Stimulated activated CD4-positive, alpha-beta T cell treated with anti-CD3 and anti-CD28 coated beads, Interleukin-4, amount 100 ng/mL, for 48 hours (primary cell): ENCODE measurements around the gene DLAT.
"Not testable (repeated sequence)": the region's sequence is repeated elsewhere in the genome, so short reads cannot be mapped to it uniquely, and the experiment has no call there.

Experiments used
- DNase-seq, 2 donors: peaks; one replicate each; pipeline ENCODE4 v3.0.0-alpha.2; 2020; ENCODE audit warnings: low read depth in 2 of 2

The DLAT gene

DNA sequence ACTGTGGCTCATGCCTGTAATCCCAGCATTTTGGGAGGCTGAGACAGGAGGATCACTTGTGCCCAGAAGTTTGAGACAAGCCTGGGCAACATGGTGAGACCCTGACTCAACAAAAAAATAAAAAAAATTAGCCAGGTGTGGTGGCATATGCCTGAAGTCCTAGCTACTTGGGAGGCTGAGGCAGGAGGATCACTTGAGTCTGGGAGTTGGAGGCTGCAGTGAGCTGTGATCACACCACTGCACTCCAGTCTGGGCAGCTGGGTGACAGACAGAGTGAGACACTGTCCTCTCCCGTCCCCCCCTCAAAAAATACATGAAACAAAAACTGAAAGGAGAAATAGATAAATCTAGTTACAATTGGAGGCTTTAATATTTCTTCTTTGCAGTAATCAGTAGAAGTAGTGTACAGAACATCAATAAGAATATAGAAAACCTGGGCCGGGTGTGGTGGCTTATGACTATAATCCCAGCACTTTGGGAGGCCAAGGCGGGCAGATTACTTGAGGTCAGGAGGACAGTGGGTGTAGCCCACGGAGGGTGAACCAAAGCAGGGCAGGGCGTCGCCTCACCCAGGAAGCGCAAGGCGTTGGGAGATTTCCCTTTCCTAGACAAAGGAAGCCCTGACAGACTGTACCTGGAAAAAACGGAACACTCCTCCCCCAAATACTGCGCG lies 19.6 kb upstream of the DLAT start:
- no peak for DNase-seq

DNA sequence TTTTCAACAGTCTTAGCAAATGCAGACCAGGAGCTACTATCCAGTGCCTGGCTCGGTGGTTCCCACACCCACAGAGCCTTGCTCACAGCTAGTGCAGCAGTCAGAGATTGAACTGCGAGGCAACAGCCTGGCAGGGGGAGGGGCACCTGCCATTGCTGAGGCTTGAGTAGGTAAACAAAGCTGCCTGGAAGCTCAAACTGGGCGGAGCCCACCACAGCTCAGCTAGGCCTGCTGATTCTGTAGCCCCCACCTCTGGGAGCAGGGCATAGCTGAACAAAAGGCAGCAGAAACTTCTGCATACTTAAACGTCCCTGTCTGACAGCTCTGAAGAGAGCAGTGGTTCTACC lies 19.1 kb upstream of the DLAT start:
- DNase-seq, result not testable (repeated sequence)

DNA sequence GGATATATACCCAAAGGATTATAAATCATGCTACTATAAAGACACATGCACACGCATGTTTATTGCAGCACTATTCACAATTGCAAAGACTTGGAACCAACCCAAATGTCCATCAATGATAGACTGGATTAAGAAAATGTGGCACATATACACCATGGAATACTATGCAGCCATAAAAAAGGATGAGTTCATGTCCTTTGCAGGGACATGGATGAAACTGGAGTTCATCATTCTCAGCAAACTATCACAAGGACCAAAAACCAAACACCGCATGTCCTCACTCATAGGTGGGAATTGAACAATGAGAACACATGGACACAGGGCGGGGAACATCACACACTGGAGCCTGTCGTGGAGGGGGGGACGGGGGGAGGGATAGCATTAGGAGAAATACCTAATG lies 13.8 kb upstream of the DLAT start:
- DNase-seq, result not testable (repeated sequence)

DNA sequence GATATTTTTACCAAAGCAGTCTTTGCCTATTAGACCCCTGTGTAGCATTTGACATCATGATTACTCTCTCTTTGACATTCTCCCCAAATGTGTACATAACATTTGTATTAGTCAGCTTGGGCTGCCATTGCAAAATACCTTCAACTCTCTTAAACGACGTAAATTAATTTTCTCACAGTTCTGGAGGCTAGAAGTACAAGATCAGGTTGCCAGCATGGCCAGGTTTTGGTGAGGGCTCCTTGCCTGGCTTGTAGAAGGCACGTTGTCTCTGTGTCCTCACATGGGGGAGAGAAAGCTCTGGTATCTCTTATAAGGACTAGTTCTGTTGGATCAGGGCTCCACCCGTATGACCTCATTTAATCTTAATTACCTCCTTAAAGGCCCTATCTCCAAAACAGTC lies 12.3 kb upstream of the DLAT start:
- DNase-seq, result no peak

- DNase-seq, result no peak
Measured at GRCh38 chr11:112013497-112014164, 11.6 kb upstream of the DLAT start.

DNA sequence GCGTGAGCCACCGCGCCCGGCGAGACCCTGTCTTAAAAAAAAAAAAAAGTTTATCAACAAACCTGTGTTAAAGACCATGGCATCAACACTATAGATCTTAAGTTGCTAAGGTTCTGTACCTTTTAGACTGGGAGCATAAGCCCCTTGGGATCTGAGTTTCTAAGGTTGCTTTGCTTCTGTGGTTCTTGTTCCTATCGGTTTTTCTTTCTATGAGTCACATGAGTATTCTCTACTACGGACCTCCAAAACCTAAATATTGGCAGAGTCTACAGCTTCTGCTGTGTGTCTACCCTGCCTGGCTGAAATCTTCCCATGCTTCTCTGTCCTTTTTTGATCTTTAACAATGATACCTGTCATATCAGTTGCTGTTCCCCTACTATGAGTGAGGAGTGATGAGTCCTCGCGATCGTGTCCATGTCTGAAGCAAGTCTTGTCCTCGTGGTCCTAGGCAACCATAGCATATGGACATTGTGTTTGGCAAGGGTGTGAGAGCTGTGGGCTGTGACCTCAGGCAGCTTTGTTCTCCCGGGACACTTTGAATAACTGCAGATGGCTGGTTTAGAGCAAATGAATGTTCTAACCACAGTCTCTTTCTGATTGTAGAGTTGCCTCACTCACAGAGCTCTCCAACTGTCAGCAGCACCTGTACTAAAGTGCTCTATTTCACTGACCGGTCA lies 9.0 kb upstream of the DLAT start:
- no peak for DNase-seq

DNA sequence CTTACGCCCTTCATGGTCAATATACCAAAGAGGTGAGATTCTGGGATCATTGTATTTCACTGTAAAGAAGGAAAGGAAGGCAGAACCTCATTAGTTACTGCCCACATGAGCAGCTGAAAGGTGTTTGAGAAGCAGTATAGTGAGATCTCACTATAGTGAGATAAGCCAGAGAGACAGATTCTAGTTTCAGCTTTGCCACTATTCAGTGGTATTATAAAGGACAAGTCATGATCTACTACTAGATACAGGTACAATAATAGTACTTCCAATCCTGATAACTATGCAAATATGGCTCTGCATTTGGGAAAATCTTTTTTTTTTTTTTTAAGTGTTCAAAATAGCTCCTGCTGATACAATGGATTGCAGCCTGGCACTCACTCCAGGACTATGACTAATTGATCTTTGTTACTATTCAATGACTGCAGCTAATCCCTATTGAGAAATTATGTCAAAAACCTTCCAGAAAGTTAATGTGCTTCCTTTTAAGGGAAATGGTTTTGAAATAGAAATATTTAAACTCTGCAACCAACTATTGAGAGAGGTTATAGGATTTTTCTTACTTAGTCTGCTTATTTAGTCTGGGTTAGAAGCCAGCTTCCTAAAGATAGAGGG lies 8.3 kb upstream of the DLAT start:
- DNase-seq, result no peak

GRCh38 chr11:112017538-112017937 lies 7.7 kb upstream of the DLAT start:
- no peak for DNase-seq

GRCh38 chr11:112019066-112019465 lies 6.1 kb upstream of the DLAT start:
- DNase-seq, result no peak

- no peak for DNase-seq
Measured at GRCh38 chr11:112023104-112023503, 2.1 kb upstream of the DLAT start.

GRCh38 chr11:112024178-112024772 lies 933 bp upstream of the DLAT start:
- no peak for DNase-seq

DNA sequence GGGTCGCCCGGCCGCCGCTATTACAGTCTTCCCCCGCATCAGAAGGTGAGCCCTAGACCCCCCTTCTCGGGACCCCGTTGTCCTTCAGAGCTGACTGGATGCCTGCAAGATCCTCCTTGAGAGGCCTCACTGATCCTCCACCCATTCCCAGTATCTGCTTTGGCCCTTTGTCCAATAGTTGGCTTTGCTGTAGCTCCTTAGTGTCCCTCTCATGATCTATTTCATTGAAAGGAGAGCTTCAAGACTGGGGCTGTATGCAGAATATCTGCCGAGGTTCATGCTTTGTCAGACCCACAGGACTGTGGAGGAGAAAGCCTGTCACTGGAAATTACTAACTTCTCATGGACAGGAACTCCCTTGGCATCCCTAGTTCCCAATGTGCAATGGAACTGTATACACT lies 499 bp downstream of the DLAT start:
- DNase-seq, result no peak

DNA sequence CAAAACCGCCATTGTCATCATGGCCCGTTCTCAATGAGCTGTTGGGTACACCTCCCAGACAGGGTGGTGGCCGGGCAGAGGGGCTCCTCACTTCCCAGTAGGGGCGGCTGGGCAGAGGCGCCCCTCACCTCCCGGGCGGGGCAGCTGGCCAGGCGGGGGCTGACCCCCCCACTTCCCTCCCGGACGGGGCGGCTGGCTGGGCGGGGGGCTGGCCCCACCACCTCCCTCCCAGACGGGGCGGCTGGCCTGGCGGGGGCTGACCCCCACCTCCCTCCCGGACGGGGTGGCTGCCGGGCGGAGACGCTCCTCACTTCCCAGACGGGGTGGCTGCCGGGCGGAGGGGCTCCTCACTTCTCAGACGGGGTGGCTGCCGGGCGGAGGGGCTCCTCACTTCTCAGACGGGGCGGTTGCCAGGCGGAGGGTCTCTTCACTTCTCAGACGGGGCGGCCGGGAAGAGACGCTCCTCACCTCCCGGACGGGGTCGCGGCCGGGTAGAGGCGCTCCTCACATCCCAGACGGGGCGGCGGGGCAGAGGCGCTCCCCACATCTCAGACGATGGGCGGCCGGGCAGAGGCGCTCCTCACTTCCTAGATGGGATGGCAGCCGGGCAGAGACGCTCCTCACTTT lies 1.7 kb downstream of the DLAT start:
- not testable (repeated sequence) for DNase-seq

DNA sequence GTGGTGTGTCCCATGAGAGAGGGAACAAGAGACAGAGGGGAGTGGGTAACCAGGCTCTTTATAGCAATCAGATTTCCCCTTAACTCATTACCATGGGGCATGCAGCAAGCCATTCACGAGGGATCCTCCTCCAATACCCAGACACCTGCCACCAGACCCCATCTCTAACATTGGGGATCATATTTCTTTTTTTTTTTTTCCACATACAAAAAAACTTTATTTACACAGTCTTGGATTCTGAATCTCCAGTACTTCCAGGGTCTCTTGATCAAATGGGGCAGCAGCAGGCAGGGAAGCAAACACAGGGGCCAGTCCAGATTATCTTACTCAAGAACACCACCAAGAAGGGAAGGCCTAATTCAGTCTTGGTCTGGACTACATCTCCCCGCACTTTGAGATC lies 4.3 kb downstream of the DLAT start:
- DNase-seq, result no peak

GRCh38 chr11:112033902-112034301 lies 8.7 kb downstream of the DLAT start:
- DNase-seq, result no peak

DNA sequence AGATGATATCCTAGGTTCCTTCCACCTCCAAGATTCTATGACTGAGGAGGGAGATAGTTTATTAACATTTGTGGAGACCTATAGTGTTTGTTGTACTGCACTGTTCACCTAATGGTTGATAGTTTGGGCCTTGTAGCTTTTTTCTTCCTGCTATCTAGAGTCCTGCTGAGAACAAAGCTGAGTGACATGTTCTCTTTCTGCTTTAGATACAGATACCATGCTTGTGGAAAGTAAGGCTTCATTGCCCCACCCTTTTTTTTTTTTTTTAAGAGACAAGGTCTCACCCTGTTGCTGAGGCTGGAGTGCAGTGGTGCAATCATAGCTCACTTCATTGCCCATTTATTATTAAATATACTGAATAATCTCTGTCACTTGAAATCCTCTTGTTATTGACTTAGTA lies 12.3 kb downstream of the DLAT start:
- DNase-seq, result no peak

GRCh38 chr11:112042161-112042960 lies 17.2 kb downstream of the DLAT start:
- no peak for DNase-seq

DNA sequence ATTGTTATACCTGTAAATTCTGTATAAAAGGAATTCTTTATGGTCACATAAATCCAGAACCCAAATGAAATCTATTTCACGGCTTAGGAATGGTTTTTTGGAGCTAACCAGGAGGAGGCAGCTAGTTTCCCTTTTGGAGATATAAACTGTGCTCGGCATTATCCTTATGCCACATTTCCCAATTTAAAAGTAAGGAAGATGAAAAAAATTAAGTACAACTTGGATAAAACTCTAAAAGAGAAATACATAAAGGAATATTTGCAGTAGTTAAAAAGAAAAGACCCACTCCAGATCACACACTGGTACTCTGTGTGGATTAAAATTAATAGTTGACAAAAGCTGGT lies 17.7 kb downstream of the DLAT start:
- DNase-seq, result no peak

DNA sequence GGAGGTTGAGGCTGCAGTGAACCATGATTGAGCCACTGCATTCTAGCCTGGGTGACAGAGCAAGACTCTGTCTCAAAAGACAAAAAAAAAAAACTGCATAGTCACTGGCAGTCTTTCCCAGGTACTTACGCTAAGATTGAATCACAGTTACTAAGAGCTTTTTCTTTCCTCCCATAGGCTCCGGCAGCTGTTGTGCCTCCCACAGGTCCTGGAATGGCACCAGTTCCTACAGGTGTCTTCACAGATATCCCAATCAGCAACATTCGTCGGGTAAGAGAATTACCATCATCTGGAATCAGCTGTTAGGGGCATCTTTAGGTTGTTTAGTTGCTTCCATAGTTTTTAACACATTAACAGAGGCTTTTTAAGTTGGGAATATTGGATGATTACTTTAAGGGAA lies 19.8 kb downstream of the DLAT start:
- DNase-seq, result no peak

DNA sequence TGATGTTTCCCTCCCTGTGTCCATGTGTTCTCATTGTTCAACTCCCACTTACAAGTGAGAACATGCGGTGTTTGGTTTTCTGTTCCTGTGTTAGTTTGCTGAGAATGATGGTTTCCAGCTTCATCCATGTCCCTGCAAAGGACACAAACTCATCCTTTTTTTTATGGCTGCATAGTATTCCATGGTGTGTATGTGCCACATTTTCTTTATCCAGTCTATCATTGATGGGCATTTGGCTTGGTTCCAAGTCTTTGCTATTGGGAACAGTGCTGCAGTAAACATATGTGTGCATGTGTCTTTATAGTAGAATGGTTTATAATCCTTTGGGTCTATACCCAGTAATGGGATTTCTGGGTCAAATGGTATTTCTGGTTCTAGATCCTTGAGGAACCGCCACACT lies 21.4 kb downstream of the DLAT start:
- DNase-seq, result not testable (repeated sequence)

- DNase-seq, result not testable (repeated sequence)
Measured at GRCh38 chr11:112048256-112048655, 23.0 kb downstream of the DLAT start.
